Effector memory CD8-positive, alpha-beta T cell (primary cell): Measurements from ENCODE around the gene GLG1.
"Not testable (repeated sequence)": the region's sequence is repeated elsewhere in the genome, so short reads cannot be mapped to it uniquely, and the experiment has no call there.

Experiments used
- ATAC-seq: fragments of 150-1000 bp; cut with Tn5 transposase; replicated peaks from 2 replicates; pipeline ENCODE4 v1.10.0; 2021; ENCODE audit warnings: mild to moderate bottlenecking, moderate library complexity
- DNase-seq, 3 experiments: peaks; one replicate each; pipeline ENCODE4 v3.0.0; 2021
- H3K27ac Mint-ChIP-seq, 2 donors: one replicate each; pipeline ENCODE4 v1.8.0; 2022; ENCODE audit warnings: mild to moderate bottlenecking in 2 of 2, mixed read lengths in 2 of 2, moderate library complexity in 2 of 2
- H3K27me3 Mint-ChIP-seq, 2 donors: one replicate each; pipeline ENCODE4 v1.8.0; 2022; ENCODE audit warnings: mixed read lengths in 2 of 2
- H3K36me3 Mint-ChIP-seq: one replicate; pipeline ENCODE4 v1.8.0; 2022; ENCODE audit warnings: mild to moderate bottlenecking, moderate library complexity, mixed read lengths; ENCODE audit not compliant: insufficient read depth
- H3K4me1 Mint-ChIP-seq, 2 donors: one replicate each; pipeline ENCODE4 v1.8.0; 2022; ENCODE audit warnings: low read depth in 2 of 2, mixed read lengths in 2 of 2
- H3K4me3 Mint-ChIP-seq, 2 donors: one replicate each; pipeline ENCODE4 v1.8.0; 2022; ENCODE audit warnings: mild to moderate bottlenecking in 2 of 2, mixed read lengths in 2 of 2, moderate library complexity in 2 of 2
- H3K9me3 Mint-ChIP-seq, 2 donors: one replicate each; pipeline ENCODE4 v1.8.0; 2022; ENCODE audit warnings: mixed read lengths in 2 of 2

Gene GLG1

GRCh38 chr16:74561626-74562025 is 45.3 kb downstream of the GLG1 start:
- Mint-ChIP-seq H3K4me1 (peaks cover 52 to 73% of the 10 kb centered on the region in 2 donors), H3K27ac (peak overlapping the region; percentile 51 to 84), H3K36me3 (peaks cover 4% of the 10 kb centered on the region)

GRCh38 chr16:74560912-74561311 is 46.0 kb downstream of the GLG1 start:
- Mint-ChIP-seq H3K4me3 (no peak overlapping the region), H3K36me3 (peaks cover 4% of the 10 kb centered on the region), H3K9me3 (no peaks in the 10 kb centered on the region), H3K4me1 (peaks cover 48 to 66% of the 10 kb centered on the region in 2 donors), H3K27me3 (no peaks in the 10 kb centered on the region), H3K27ac (peak overlapping the region; percentile 84 to 86)
- ATAC-seq, result no peak
- no peak for DNase-seq

More at GRCh38 chr16:74561626-74562025, 45.3 kb downstream of the GLG1 start:
- ATAC-seq, result no peak
- Mint-ChIP-seq H3K9me3 (no peaks in the 10 kb centered on the region), H3K27me3 (no peaks in the 10 kb centered on the region), H3K4me3 (no peak overlapping the region)
- DNase-seq, result no peak

GRCh38 chr16:74558873-74559272 is 48.0 kb downstream of the GLG1 start:
- Mint-ChIP-seq H3K27ac (peak overlapping the region; percentile 11 to 76), H3K4me3 (no peak overlapping the region), H3K9me3 (no peaks in the 10 kb centered on the region), H3K4me1 (peaks cover 29 to 47% of the 10 kb centered on the region in 2 donors), H3K27me3 (no peaks in the 10 kb centered on the region), H3K36me3 (peaks cover 4% of the 10 kb centered on the region)
- ATAC-seq (no peak), DNase-seq (no peak)

GRCh38 chr16:74557275-74557674 is 49.6 kb downstream of the GLG1 start:
- H3K4me1 Mint-ChIP-seq, result peaks cover 24 to 35% of the 10 kb centered on the region in 2 donors
- no peaks in the 10 kb centered on the region for H3K27me3 Mint-ChIP-seq
- H3K36me3 Mint-ChIP-seq, result no peaks in the 10 kb centered on the region
- H3K27ac Mint-ChIP-seq, result peak overlapping the region; percentile 38 to 79
- no peaks in the 10 kb centered on the region for H3K9me3 Mint-ChIP-seq
- ATAC-seq (no peak), DNase-seq (no peak)
- H3K4me3 Mint-ChIP-seq, result no peak overlapping the region

- ATAC-seq, result no peak
- no peak overlapping the region for H3K27ac Mint-ChIP-seq
- H3K9me3 Mint-ChIP-seq, result no peaks in the 10 kb centered on the region
- H3K4me1 Mint-ChIP-seq, result peaks cover 20 to 30% of the 10 kb centered on the region in 2 donors
- no peaks in the 10 kb centered on the region for H3K27me3 Mint-ChIP-seq
- H3K4me3 Mint-ChIP-seq, result no peak overlapping the region
- no peak for DNase-seq
- no peaks in the 10 kb centered on the region for H3K36me3 Mint-ChIP-seq
Observed at GRCh38 chr16:74556375-74556922, 50.5 kb downstream of the GLG1 start.

- H3K9me3 Mint-ChIP-seq, H3K36me3 Mint-ChIP-seq, ATAC-seq, H3K4me3 Mint-ChIP-seq, H3K27ac Mint-ChIP-seq, DNase-seq, H3K4me1 Mint-ChIP-seq, H3K27me3 Mint-ChIP-seq: not testable (repeated sequence)
Observed at GRCh38 chr16:74552357-74552756, 54.6 kb downstream of the GLG1 start.

- H3K4me3 Mint-ChIP-seq, H3K27me3 Mint-ChIP-seq, H3K36me3 Mint-ChIP-seq, H3K9me3 Mint-ChIP-seq, DNase-seq, H3K27ac Mint-ChIP-seq, ATAC-seq: not testable (repeated sequence)
- H3K4me1 Mint-ChIP-seq, result peaks cover 8 to 12% of the 10 kb centered on the region in 2 donors
Observed at GRCh38 chr16:74550227-74551019, 56.5 kb downstream of the GLG1 start.

GRCh38 chr16:74546112-74546511 is 60.8 kb downstream of the GLG1 start:
- H3K4me1 Mint-ChIP-seq, H3K36me3 Mint-ChIP-seq, H3K27me3 Mint-ChIP-seq, H3K4me3 Mint-ChIP-seq, ATAC-seq, DNase-seq, H3K9me3 Mint-ChIP-seq: not testable (repeated sequence)
- H3K27ac Mint-ChIP-seq, result peak overlapping the region in 1 of 2 donors; percentile 88

GRCh38 chr16:74542911-74543578 is 63.9 kb downstream of the GLG1 start:
- H3K36me3 Mint-ChIP-seq, H3K27ac Mint-ChIP-seq, ATAC-seq, DNase-seq, H3K27me3 Mint-ChIP-seq, H3K4me3 Mint-ChIP-seq, H3K9me3 Mint-ChIP-seq: not testable (repeated sequence)
- peaks cover 6 to 14% of the 10 kb centered on the region in 2 donors for H3K4me1 Mint-ChIP-seq

GRCh38 chr16:74540663-74541062 is 66.3 kb downstream of the GLG1 start:
- H3K36me3 Mint-ChIP-seq, H3K27me3 Mint-ChIP-seq, H3K27ac Mint-ChIP-seq, H3K4me3 Mint-ChIP-seq, H3K9me3 Mint-ChIP-seq, DNase-seq, ATAC-seq: not testable (repeated sequence)
- peaks cover 0 to 17% of the 10 kb centered on the region in 2 donors for H3K4me1 Mint-ChIP-seq

- not testable (repeated sequence) for H3K36me3 Mint-ChIP-seq, DNase-seq, H3K27ac Mint-ChIP-seq, H3K27me3 Mint-ChIP-seq, H3K4me3 Mint-ChIP-seq, H3K9me3 Mint-ChIP-seq
- peak; percentile 37 for ATAC-seq
- H3K4me1 Mint-ChIP-seq, result peaks cover 4 to 22% of the 10 kb centered on the region in 2 donors
Observed at GRCh38 chr16:74538801-74539200, 68.1 kb downstream of the GLG1 start.

GRCh38 chr16:74537746-74538145 is 69.2 kb downstream of the GLG1 start:
- H3K27ac Mint-ChIP-seq, H3K27me3 Mint-ChIP-seq, ATAC-seq, H3K9me3 Mint-ChIP-seq, H3K36me3 Mint-ChIP-seq, H3K4me3 Mint-ChIP-seq, DNase-seq: not testable (repeated sequence)
- H3K4me1 Mint-ChIP-seq, result peaks cover 4 to 22% of the 10 kb centered on the region in 2 donors

- Mint-ChIP-seq H3K36me3 (peaks cover 11% of the 10 kb centered on the region), H3K4me1 (peaks cover 4 to 22% of the 10 kb centered on the region in 2 donors)
- not testable (repeated sequence) for DNase-seq, H3K27me3 Mint-ChIP-seq, H3K27ac Mint-ChIP-seq, H3K4me3 Mint-ChIP-seq, ATAC-seq, H3K9me3 Mint-ChIP-seq
Observed at GRCh38 chr16:74534650-74535049, 72.3 kb downstream of the GLG1 start.
